Measurements from ENCODE around the gene TXNRD1.

DNA sequence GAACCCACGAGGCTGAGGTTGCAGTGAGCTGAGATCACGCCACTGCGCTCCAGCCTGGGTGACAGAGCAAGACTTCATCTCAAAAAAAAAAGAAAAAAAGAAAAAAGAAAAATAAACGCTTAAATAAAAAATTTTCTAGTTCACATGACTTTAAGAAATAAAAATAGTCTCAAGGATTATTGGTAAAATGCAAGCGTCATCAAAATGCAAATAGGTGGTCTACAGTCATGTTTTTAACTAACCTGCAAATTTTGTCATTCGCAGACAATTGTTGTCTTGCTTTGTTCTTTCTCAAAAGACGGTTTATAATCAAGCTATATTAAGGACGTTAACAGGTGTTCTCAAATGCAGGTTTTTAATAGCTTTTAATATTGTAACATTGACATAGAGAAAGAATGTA lies 22.4 kb downstream of the TXNRD1 start:
- no peak for TF ChIP-seq CTCF (IDR thresholded peaks at IDR 0.05)
- TF ChIP-seq POLR2A (IDR thresholded peaks at IDR 0.05) = no peak
